PC-9 (cell line): ENCODE data around the gene CHST12. TPM values are rescaled to one million over a fixed set of nuclear protein-coding genes. Genes with fewer than 3 reads are reported as not detected.
"Not testable (repeated sequence)": the region's sequence is repeated elsewhere in the genome, so short reads cannot be mapped to it uniquely, and the experiment has no call there.

Experiments used
- BruUV-seq: library from RNA; stranded (reverse); fragments of 400-500 nt; replicated peaks from 2 replicates; lab custom pipeline; 2021; lab: Mats Ljungman, UMichigan
- CTCF ChIA-PET: fragments of 300-600 bp; sonication (Branson Sonifier 250); formaldehyde crosslinking; loops from one replicate; lab custom pipeline; 2022; ENCODE audit warnings: antibody characterized with exemption; lab: Charles Lee
- POLR2A ChIA-PET: fragments of 300-600 bp; sonication (Branson Sonifier 250); formaldehyde crosslinking; loops from one replicate; lab custom pipeline; 2022; ENCODE audit warnings: antibody characterized with exemption; ENCODE audit not compliant: unreplicated experiment; lab: Charles Lee
- DNase-seq, 2 experiments: peaks; one replicate each; pipeline versions ENCODE4 v3.0.0 to v3.0.0-alpha.2; 2015 to 2022; ENCODE audit warnings: mixed read lengths in 1 of 2
- H2AFZ ChIP-seq: fragments of 200-600 bp; sonication (generic); 2 replicates; pipeline ENCODE4 v1.8.1; 2017; ENCODE audit warnings: antibody characterized with exemption
- H3F3A ChIP-seq: fragments of 200-600 bp; sonication (generic); 2 replicates; pipeline ENCODE4 v1.8.1; 2017; ENCODE audit warnings: antibody characterized with exemption, mild to moderate bottlenecking, low read depth; ENCODE audit not compliant: insufficient read depth
- H3K27ac ChIP-seq: fragments of 200-600 bp; sonication (generic); 2 replicates; pipeline ENCODE4 v1.6.1; 2016; ENCODE audit warnings: mixed run types
- H3K27me3 ChIP-seq: fragments of 200-600 bp; sonication (generic); 2 replicates; pipeline ENCODE4 v1.6.1; 2016; ENCODE audit warnings: low read depth, mixed run types; ENCODE audit not compliant: insufficient read depth
- H3K36me3 ChIP-seq: fragments of 200-600 bp; sonication (generic); 2 replicates; pipeline ENCODE4 v1.6.1; 2016; ENCODE audit warnings: low read depth, mixed run types
- H3K4me1 ChIP-seq: fragments of 200-600 bp; sonication (generic); replicated peaks from 2 replicates; pipeline ENCODE4 v1.6.1; 2016; ENCODE audit warnings: mixed run types; ENCODE audit not compliant: insufficient read depth
- H3K4me2 ChIP-seq: fragments of 200-600 bp; sonication (generic); 2 replicates; pipeline ENCODE4 v1.6.1; 2017; ENCODE audit warnings: mixed run types
- H3K4me3 ChIP-seq: fragments of 200-600 bp; sonication (generic); 2 replicates; pipeline ENCODE4 v1.6.1; 2016; ENCODE audit warnings: mixed run types
- H3K79me2 ChIP-seq: fragments of 200-600 bp; sonication (generic); 2 replicates; pipeline ENCODE4 v1.6.1; 2017; ENCODE audit warnings: low read depth, mixed run types
- H3K9me2 ChIP-seq: fragments of 200-600 bp; sonication (generic); 2 replicates; pipeline ENCODE4 v1.8.1; 2017; ENCODE audit warnings: mild to moderate bottlenecking; ENCODE audit not compliant: insufficient read depth
- H3K9me3 ChIP-seq: fragments of 200-600 bp; sonication (generic); 2 replicates; pipeline ENCODE4 v1.8.1; 2016; ENCODE audit warnings: low read depth; ENCODE audit not compliant: insufficient read depth
- H4K20me1 ChIP-seq: fragments of 200-600 bp; sonication (generic); 2 replicates; pipeline ENCODE4 v1.8.1; 2017; ENCODE audit not compliant: insufficient read depth
- EZH2 ChIP-seq: fragments of 200-600 bp; sonication (generic); IDR thresholded peaks from 2 replicates; pipeline ENCODE4 v1.8.0; 2017; ENCODE audit warnings: antibody characterized with exemption, low read depth
- intact Hi-C: fragments of 100-400 bp; cut with micrococcal nuclease; formaldehyde crosslinking; loops from one replicate; pipeline ENCODE4 v1.10.0; 2022; ENCODE audit not compliant: unreplicated experiment
- total RNA-seq: library from RNA; stranded (reverse); gene quantifications from 2 replicates; pipeline ENCODE4 v1.2.3, GENCODE V29; 2021
- TF ChIP-seq, protein P1 (sequence below): fragments of 200-600 bp; sonication (generic); conservative IDR thresholded peaks from 2 replicates; pipeline ENCODE4 v1.6.1; 2017; ENCODE audit warnings: mixed run types, antibody characterized with exemption, mild to moderate bottlenecking, moderate library complexity

Gene CHST12
- total RNA-seq, 1 experiment from 2014 or later = 25.9 TPM

DNA sequence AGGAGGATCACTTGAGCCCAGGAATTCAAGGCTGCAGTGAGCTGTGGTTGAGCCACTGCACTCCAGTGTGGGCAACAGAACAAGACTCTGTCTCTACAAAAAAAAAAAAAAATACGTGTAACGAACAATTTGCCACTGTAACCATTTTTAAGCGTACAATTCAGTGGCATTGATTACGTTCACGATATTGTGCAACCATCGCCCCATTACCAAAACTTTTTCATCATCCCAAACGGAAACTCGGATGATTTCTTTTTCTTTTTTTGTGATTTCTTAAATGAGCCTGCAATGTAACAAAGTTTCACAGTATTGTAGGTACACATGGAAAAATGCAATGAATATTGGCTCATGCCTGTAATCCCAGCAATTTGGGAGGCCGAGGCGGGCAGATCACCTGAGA is 63.3 kb downstream of the CHST12 start:
- BruUV-seq = no TSS peak
- ChIA-PET POLR2A (no interaction called here), CTCF (interaction anchor here (0.7 kb wide), 1 partner anchor 264 kb away, joined by 7 read pairs; no protein-coding TSS in a partner anchor)
- H3K36me3 ChIP-seq = no peaks in the 10 kb centered on the region
- no peak overlapping the region for H3K4me2 ChIP-seq
- H3K4me3 ChIP-seq = no peak overlapping the region
- no peaks in the 10 kb centered on the region for H4K20me1 ChIP-seq
- no peak for DNase-seq
- no peak overlapping the region for H2AFZ ChIP-seq
- no peaks in the 10 kb centered on the region for H3K9me2 ChIP-seq
- no peaks in the 10 kb centered on the region for H3K9me3 ChIP-seq
- intact Hi-C loops = no loop called here
- H3K27ac ChIP-seq = no peak overlapping the region
- peaks cover 10% of the 10 kb centered on the region; the same call in 1 of the 2 replicates for H3F3A ChIP-seq
- peaks cover 5% of the 10 kb centered on the region for H3K4me1 ChIP-seq
- no peaks in the 10 kb centered on the region for H3K79me2 ChIP-seq
- TF ChIP-seq EZH2 = no peak
- TF ChIP-seq, protein P1, sequence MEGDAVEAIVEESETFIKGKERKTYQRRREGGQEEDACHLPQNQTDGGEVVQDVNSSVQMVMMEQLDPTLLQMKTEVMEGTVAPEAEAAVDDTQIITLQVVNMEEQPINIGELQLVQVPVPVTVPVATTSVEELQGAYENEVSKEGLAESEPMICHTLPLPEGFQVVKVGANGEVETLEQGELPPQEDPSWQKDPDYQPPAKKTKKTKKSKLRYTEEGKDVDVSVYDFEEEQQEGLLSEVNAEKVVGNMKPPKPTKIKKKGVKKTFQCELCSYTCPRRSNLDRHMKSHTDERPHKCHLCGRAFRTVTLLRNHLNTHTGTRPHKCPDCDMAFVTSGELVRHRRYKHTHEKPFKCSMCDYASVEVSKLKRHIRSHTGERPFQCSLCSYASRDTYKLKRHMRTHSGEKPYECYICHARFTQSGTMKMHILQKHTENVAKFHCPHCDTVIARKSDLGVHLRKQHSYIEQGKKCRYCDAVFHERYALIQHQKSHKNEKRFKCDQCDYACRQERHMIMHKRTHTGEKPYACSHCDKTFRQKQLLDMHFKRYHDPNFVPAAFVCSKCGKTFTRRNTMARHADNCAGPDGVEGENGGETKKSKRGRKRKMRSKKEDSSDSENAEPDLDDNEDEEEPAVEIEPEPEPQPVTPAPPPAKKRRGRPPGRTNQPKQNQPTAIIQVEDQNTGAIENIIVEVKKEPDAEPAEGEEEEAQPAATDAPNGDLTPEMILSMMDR = no peak
- H3K27me3 ChIP-seq = no peaks in the 10 kb centered on the region

GRCh38 chr7:2468227-2468626 is 64.8 kb downstream of the CHST12 start:
- no TSS peak for BruUV-seq
- Histone ChIP-seq H3K27me3 (no peaks in the 10 kb centered on the region), H3K27ac (no peak overlapping the region), H3K4me3 (no peak overlapping the region), H3K79me2 (no peaks in the 10 kb centered on the region), H3K36me3 (no peaks in the 10 kb centered on the region), H3K4me1 (peaks cover 5% of the 10 kb centered on the region), H3K9me3 (no peaks in the 10 kb centered on the region), H4K20me1 (no peaks in the 10 kb centered on the region), H3K4me2 (no peak overlapping the region), H3K9me2 (no peaks in the 10 kb centered on the region), H2AFZ (no peak overlapping the region), H3F3A (peaks cover 17% of the 10 kb centered on the region; the same call in 1 of the 2 replicates)
- ChIA-PET POLR2A (interaction anchor here (0.7 kb wide), 1 partner anchor 95 kb away, joined by 11 read pairs; no protein-coding TSS in a partner anchor), CTCF (interaction anchor here (0.6 to 1.6 kb wide), 9 partner anchors 8 to 889 kb away, joined by 3 to 25 read pairs (median 7); no protein-coding TSS in a partner anchor)
- TF ChIP-seq, protein P1 = no peak
- no peak for TF ChIP-seq EZH2
- intact Hi-C loops = no loop called here
- DNase-seq = no peak

DNA sequence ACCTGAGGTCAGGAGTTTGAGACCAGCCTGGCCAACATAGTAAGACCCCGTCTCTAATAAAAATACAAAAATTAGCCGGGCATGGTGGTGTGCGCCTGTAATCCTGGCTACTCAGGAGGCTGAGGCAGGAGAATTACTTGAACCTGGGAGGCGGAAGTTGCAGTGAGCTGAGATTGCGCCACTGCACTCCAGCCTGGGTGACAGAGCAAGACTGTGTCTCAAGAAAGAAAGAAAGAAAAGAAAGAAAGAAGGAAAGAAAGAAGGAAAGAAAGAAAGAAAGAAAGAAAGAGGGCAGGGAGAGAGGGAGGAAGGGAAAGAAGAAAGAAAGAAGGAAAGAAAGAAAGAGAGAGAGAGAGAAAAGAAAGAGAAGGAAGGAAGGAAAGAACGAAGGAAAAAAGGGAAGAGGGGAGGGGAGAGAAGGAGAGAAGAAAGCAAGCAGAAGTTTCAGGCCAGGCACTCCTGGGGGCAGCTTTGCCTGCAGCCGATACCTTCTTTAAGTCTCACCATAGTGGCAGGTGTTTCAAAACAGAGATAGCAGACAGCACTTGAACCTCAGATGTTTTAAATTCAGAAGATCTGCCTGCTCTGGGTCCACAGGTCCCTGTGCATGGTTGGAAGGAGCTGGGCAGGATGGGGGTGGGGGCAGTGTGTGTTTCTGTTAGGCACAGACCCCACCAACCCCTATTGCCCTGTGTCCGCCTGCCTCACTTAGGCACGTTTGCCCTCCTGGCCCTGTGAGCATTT is 66.2 kb downstream of the CHST12 start:
- H3K4me3 ChIP-seq, H3K27ac ChIP-seq, H2AFZ ChIP-seq, DNase-seq, H3K36me3 ChIP-seq, H3K9me2 ChIP-seq, H3K79me2 ChIP-seq, H3K4me1 ChIP-seq, BruUV-seq, H4K20me1 ChIP-seq, H3K9me3 ChIP-seq, H3K4me2 ChIP-seq, H3K27me3 ChIP-seq: not testable (repeated sequence)
- CTCF ChIA-PET = interaction anchor here (0.6 to 1.6 kb wide), 10 partner anchors 10 to 1331 kb away, joined by 3 to 25 read pairs (median 4); no protein-coding TSS in a partner anchor
- intact Hi-C loops = loop anchor here (1.0 kb wide), 1 partner anchor 18 kb away; no protein-coding TSS in a partner anchor
- POLR2A ChIA-PET = interaction anchor here (0.6 kb wide), 1 partner anchor 82 kb away, joined by 6 read pairs; no protein-coding TSS in a partner anchor
- H3F3A ChIP-seq = peaks cover 24% of the 10 kb centered on the region; the same call in 1 of the 2 replicates
